Adipose tissue (tissue), 3 donors: ENCODE data around the gene ZFAND6. TPM values are rescaled to one million over a fixed set of nuclear protein-coding genes. Genes with fewer than 3 reads are reported as not detected.
"Not testable (repeated sequence)": the region's sequence is repeated elsewhere in the genome, so short reads cannot be mapped to it uniquely, and the experiment has no call there.

Experiments
- H3K27ac ChIP-seq: one replicate; pipeline ENCODE4 v1.5.1; 2013; ENCODE audit warnings: low read depth, low read length
- WGBS, 3 donors: extraction: QIAGEN DNeasy Blood & Tissue Kit; methylation state at CpG; one replicate each; pipeline ENCODE4 v1.1.7; 2013; 5-methylcytosine and 5-hydroxymethylcytosine counted together
- polyA plus RNA-seq, 3 donors: library from polyadenylated mRNA; stranded (reverse); fragments of 200-250 nt; gene quantifications; one replicate each; pipeline ENCODE4 v1.2.3, GENCODE V29; 2013
- donor health status: healthy with polysubstance abuse.
- donor health status: Bipolar disorder and iron deficiency.
- donor health status: healthy.

Gene ZFAND6
- polyA plus RNA-seq, 3 donors: 31.0 to 97.4 (median 79.4) TPM

GRCh38 chr15:80041494-80042253 lies 17.8 kb upstream of the ZFAND6 start:
- WGBS, 3 donors: 76 to 97% (median 90%) methylated on average over 3 of the region's 3 CpGs
- H3K27ac ChIP-seq: no peak overlapping the region

- no peak overlapping the region for H3K27ac ChIP-seq
- 67 to 78% (median 69%) methylated on average over 1 of the region's 1 CpG for WGBS, 3 donors
These were observed 16.9 kb upstream of the ZFAND6 start for GRCh38 chr15:80042568-80042967.

GRCh38 chr15:80045219-80045618 lies 14.3 kb upstream of the ZFAND6 start:
- H3K27ac ChIP-seq: not testable (repeated sequence)
- WGBS, 3 donors: 94 to 96% (median 95%) methylated on average over 10 of the region's 10 CpGs

GRCh38 chr15:80049046-80049445 lies 10.4 kb upstream of the ZFAND6 start:
- H3K27ac ChIP-seq: no peak overlapping the region
- 46 to 51% (median 50%) methylated on average over 2 of the region's 2 CpGs for WGBS, 3 donors

GRCh38 chr15:80052597-80053304 lies 6.7 kb upstream of the ZFAND6 start:
- H3K27ac ChIP-seq: no peak overlapping the region
- 68 to 81% (median 70%) methylated on average over 6 of the region's 6 CpGs for WGBS, 3 donors

GRCh38 chr15:80055933-80056332 lies 3.5 kb upstream of the ZFAND6 start:
- WGBS, 3 donors: 86 to 90% (median 87%) methylated on average over 2 of the region's 2 CpGs
- no peak overlapping the region for H3K27ac ChIP-seq

- H3K27ac ChIP-seq: no peak overlapping the region
- 55 to 69% (median 68%) methylated on average over 6 of the region's 6 CpGs for WGBS, 3 donors
These were observed 1.4 kb upstream of the ZFAND6 start for GRCh38 chr15:80058044-80058443.

- 1% methylated on average over 50 to 72 of the region's 72 CpGs for WGBS, 3 donors
- H3K27ac ChIP-seq: peak overlapping the region; percentile 78
These were observed 395 bp downstream of the ZFAND6 start for GRCh38 chr15:80059786-80060355.

- peak overlapping the region; percentile 78 for H3K27ac ChIP-seq
- 4 to 7% (median 5%) methylated on average over 26 of the region's 26 CpGs for WGBS, 3 donors
These were observed 1.0 kb downstream of the ZFAND6 start for GRCh38 chr15:80060356-80061006.

GRCh38 chr15:80061582-80061981 lies 2.1 kb downstream of the ZFAND6 start:
- no peak overlapping the region for H3K27ac ChIP-seq
- 19 to 47% (median 35%) methylated on average over 5 of the region's 5 CpGs for WGBS, 3 donors

GRCh38 chr15:80066912-80067311 lies 7.4 kb downstream of the ZFAND6 start:
- H3K27ac ChIP-seq: no peak overlapping the region

GRCh38 chr15:80068578-80068977 lies 9.1 kb downstream of the ZFAND6 start:
- H3K27ac ChIP-seq: no peak overlapping the region
- WGBS, 3 donors: 64 to 75% (median 73%) methylated on average over 11 of the region's 11 CpGs

GRCh38 chr15:80070840-80071239 lies 11.4 kb downstream of the ZFAND6 start:
- H3K27ac ChIP-seq: no peak overlapping the region

GRCh38 chr15:80071652-80072051 lies 12.2 kb downstream of the ZFAND6 start:
- no peak overlapping the region for H3K27ac ChIP-seq

GRCh38 chr15:80072285-80072994 lies 13.0 kb downstream of the ZFAND6 start:
- WGBS, 3 donors: 0 to 3% (median 1%) methylated on average over 1 of the region's 1 CpG
- no peak overlapping the region for H3K27ac ChIP-seq

- 13 to 39% (median 38%) methylated on average over 3 of the region's 3 CpGs for WGBS, 3 donors
- no peak overlapping the region for H3K27ac ChIP-seq
These were observed 13.7 kb downstream of the ZFAND6 start for GRCh38 chr15:80073197-80073596.

GRCh38 chr15:80076321-80077318 lies 17.1 kb downstream of the ZFAND6 start:
- 38 to 63% (median 61%) methylated on average over 8 of the region's 8 CpGs for WGBS, 3 donors
- no peak overlapping the region for H3K27ac ChIP-seq

GRCh38 chr15:80081390-80081789 lies 21.9 kb downstream of the ZFAND6 start:
- H3K27ac ChIP-seq: no peak overlapping the region
- 59 to 90% (median 73%) methylated on average over 2 of the region's 2 CpGs for WGBS, 3 donors
